Measurements from ENCODE around the gene ACOXL. TPM values are rescaled to one million over a fixed set of nuclear protein-coding genes. Genes with fewer than 3 reads are reported as not detected.

ACOXL gene
- total and polyA plus RNA-seq, 12 donors, result 0.05 to 0.19 (median 0.12) TPM; not detected in 8

DNA sequence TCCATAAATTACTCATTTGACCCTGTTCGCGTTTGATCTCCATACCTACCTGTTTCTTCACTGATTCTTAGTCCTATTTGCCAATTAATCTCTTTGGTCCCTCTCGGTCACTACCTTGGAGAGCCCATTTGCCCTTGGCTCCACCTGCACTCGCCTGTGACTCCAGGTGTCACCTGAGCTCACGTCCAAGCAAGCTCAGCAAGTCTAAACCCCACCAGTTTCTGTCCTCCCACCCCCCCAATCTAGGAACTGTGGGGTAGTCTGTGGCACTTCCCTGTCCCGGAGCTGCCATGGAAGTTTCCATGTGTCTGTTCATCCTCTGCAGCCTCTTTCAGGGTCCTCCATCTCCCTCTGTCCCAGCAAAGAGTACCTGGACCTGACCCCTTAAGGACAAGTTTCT, 320.2 kb downstream of the ACOXL start:
- 78 to 89% (median 86%) methylated on average over 6 of the region's 6 CpGs for WGBS, 4 donors
- DNase-seq, result no peak

DNA sequence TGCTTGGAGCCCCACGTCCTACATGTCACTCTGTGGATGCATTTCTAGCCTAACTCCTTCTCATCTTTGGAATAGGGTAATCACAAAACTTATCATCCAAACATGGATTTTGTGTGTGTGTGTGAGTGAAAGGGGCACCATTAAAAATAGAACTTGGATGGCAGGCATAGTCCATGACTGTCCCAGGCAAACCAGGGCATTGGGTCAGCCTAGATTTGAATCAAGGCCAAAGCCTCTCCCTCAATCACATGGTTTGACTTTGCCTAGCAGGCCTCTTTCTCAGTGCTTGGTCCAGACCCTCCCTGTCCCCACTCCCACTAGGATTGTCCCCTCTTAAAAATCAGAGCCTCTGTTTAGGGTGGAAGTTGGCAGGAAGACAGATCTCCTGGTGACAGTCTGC, 320.9 kb downstream of the ACOXL start:
- intact Hi-C loops (cut with DNase I), result no loop called here
- Histone ChIP-seq H3K4me1 (replicated peaks in 1 of 2) (no peaks in the 10 kb centered on the region), H3K27me3 (peaks cover 4% of the 10 kb centered on the region), H3K4me3 (no peak overlapping the region), H3K9me3 (replicated peaks in 1 of 3) (no peaks in the 10 kb centered on the region), H3K36me3 (replicated peaks in 1 of 2) (no peaks in the 10 kb centered on the region), H3K27ac (no peak overlapping the region)
- WGBS, 4 donors, result 88 to 92% (median 91%) methylated on average over 1 of the region's 1 CpG
- DNase-seq, result no peak
- no peak for TF ChIP-seq POLR2A (IDR thresholded peaks at IDR 0.05)
- TF ChIP-seq, protein P1, sequence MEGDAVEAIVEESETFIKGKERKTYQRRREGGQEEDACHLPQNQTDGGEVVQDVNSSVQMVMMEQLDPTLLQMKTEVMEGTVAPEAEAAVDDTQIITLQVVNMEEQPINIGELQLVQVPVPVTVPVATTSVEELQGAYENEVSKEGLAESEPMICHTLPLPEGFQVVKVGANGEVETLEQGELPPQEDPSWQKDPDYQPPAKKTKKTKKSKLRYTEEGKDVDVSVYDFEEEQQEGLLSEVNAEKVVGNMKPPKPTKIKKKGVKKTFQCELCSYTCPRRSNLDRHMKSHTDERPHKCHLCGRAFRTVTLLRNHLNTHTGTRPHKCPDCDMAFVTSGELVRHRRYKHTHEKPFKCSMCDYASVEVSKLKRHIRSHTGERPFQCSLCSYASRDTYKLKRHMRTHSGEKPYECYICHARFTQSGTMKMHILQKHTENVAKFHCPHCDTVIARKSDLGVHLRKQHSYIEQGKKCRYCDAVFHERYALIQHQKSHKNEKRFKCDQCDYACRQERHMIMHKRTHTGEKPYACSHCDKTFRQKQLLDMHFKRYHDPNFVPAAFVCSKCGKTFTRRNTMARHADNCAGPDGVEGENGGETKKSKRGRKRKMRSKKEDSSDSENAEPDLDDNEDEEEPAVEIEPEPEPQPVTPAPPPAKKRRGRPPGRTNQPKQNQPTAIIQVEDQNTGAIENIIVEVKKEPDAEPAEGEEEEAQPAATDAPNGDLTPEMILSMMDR (IDR thresholded peaks at IDR 0.05), result no peak

More for the DNA sequence above, 320.2 kb downstream of the ACOXL start:
- H3K4me1 ChIP-seq (replicated peaks in 1 of 2), result no peaks in the 10 kb centered on the region
- peaks cover 4% of the 10 kb centered on the region for H3K27me3 ChIP-seq
- no peak for TF ChIP-seq POLR2A (IDR thresholded peaks at IDR 0.05)
- TF ChIP-seq, protein P1 (IDR thresholded peaks at IDR 0.05), result no peak
- H3K36me3 ChIP-seq (replicated peaks in 1 of 2), result no peaks in the 10 kb centered on the region
- H3K4me3 ChIP-seq, result no peak overlapping the region
- H3K27ac ChIP-seq, result no peak overlapping the region
- intact Hi-C loops (cut with DNase I), result no loop called here
- H3K9me3 ChIP-seq (replicated peaks in 1 of 3), result no peaks in the 10 kb centered on the region

DNA sequence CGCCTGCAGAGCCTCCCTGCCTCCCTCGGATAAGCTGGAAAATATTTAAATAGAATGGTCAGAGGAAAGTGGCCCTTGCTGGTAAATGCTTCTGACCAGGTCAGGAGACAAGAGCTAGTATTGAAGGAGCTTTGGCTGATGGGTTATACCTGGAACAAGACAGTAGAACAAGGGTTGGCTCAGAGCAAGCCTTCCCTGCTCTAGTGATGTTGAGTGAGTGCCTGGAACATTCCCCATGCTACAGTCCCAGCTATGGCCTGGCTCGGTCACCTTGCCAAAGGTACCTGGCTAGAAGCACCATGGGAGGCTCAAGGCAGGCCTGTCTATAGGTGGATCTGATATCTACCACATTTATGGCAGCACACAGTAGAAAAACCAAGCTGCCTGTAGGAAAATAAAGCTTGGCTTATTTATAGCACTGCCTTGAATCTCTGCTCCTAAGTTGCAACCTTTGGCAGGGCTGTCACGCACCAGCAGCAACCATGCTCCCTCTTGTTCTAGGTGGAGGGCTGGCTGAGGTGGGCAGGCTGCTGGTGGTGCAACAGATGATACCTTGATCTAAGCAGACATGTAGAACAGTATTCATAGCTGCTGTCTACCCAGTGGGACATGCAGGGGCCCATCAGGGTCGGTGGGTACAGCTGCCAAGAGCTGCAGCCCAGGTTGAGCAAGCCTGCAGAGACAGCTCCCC, 321.6 kb downstream of the ACOXL start:
- peaks cover 4% of the 10 kb centered on the region for H3K27me3 ChIP-seq
- no peaks in the 10 kb centered on the region for H3K4me1 ChIP-seq (replicated peaks in 1 of 2)
- H3K4me3 ChIP-seq, result no peak overlapping the region
- no peaks in the 10 kb centered on the region for H3K9me3 ChIP-seq (replicated peaks in 1 of 3)
- intact Hi-C loops (cut with DNase I), result no loop called here
- DNase-seq, result no peak
- no peak for TF ChIP-seq POLR2A (IDR thresholded peaks at IDR 0.05)
- no peak overlapping the region for H3K27ac ChIP-seq
- whole genome bisulfite sequencing, 4 donors, result 77 to 95% (median 90%) methylated on average over 3 to 5 of the region's 5 CpGs
- no peaks in the 10 kb centered on the region for H3K36me3 ChIP-seq (replicated peaks in 1 of 2)

DNA sequence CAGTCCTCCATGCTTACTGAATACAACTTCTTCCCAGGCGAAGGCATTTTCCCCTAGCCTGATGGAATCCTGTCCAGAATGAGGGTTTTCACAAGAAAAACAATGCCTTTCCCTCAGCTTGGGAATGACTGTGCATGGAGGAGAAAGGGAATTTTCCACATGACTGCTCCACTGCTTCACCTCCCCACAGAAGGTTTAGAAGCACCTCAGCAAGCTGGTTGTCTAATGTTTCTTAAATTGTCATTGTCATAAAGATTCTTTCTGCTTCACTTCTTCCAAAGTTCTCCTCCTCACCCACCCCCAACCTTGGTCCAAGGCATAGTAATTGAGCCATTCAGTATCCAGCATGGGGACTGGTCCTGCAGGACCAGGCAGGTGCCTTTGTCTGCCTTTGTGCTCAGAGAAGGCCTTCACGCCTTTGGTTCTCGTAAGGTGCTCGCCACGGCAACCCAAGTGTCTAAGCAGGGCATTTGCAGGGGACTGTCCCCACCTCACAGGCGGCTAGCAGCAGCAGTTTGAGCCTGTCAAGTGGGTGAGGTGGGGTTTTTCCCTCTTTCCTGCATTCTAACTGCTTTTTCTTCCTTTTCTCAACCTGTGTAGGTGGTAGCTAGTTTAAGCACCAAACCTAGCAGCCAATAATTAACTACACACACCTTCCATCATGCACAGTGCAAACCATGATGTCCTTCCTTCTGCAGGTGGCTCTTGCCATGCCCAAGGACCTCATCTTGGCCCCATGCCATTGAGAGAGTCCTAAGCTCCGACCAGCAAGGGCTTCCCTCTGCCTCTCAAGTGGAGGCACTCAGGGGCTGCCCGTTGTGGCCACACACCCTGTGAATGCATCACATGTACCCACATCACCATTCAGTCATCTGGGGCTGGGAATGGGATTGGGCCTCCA, 322.7 kb downstream of the ACOXL start:
- no peak for TF ChIP-seq POLR2A (IDR thresholded peaks at IDR 0.05)
- TF ChIP-seq, protein P1 (IDR thresholded peaks at IDR 0.05), result no peak
- H3K9me3 ChIP-seq (replicated peaks in 1 of 3), result no peaks in the 10 kb centered on the region
- H3K36me3 ChIP-seq (replicated peaks in 1 of 2), result no peaks in the 10 kb centered on the region
- H3K4me3 ChIP-seq, result no peak overlapping the region
- H3K27me3 ChIP-seq, result peaks cover 4% of the 10 kb centered on the region
- intact Hi-C loops (cut with DNase I), result no loop called here
- H3K4me1 ChIP-seq (replicated peaks in 1 of 2), result no peaks in the 10 kb centered on the region
- no peak for DNase-seq
- H3K27ac ChIP-seq, result no peak overlapping the region
- 80 to 90% (median 83%) methylated on average over 8 of the region's 8 CpGs for WGBS, 4 donors
